ENCODE measurements around the gene SMIM30.
"Not testable (repeated sequence)": the region's sequence is repeated elsewhere in the genome, so short reads cannot be mapped to it uniquely, and the experiment has no call there.

SMIM30 gene

GRCh38 chr7:113128031-113128430 lies 9.7 kb upstream of the SMIM30 start:
- H3K27ac ChIP-seq, result no peak overlapping the region
- TF ChIP-seq ZFX (IDR thresholded peaks at IDR 0.05) (no peak), CTCF (conservative IDR thresholded peaks at IDR 0.05) (no peak)

GRCh38 chr7:113125728-113126127 lies 7.4 kb upstream of the SMIM30 start:
- TF ChIP-seq CTCF (conservative IDR thresholded peaks at IDR 0.05) (no peak), ZFX (IDR thresholded peaks at IDR 0.05) (no peak)
- H3K27ac ChIP-seq, result no peak overlapping the region

GRCh38 chr7:113122744-113123143 lies 4.4 kb upstream of the SMIM30 start:
- TF ChIP-seq ZFX (IDR thresholded peaks at IDR 0.05) (no peak), CTCF (conservative IDR thresholded peaks at IDR 0.05) (no peak)
- no peak overlapping the region for H3K27ac ChIP-seq

GRCh38 chr7:113120647-113121046 lies 2.3 kb upstream of the SMIM30 start:
- no peak for TF ChIP-seq ZFX (IDR thresholded peaks at IDR 0.05)
- TF ChIP-seq CTCF (conservative IDR thresholded peaks at IDR 0.05), result no peak
- H3K27ac ChIP-seq, result no peak overlapping the region

GRCh38 chr7:113119429-113119828 lies 1.1 kb upstream of the SMIM30 start:
- TF ChIP-seq CTCF (conservative IDR thresholded peaks at IDR 0.05) (no peak), ZFX (IDR thresholded peaks at IDR 0.05) (no peak)
- no peak overlapping the region for H3K27ac ChIP-seq

- H3K27ac ChIP-seq, result not testable (repeated sequence)
Observed at GRCh38 chr7:113117374-113117774, 980 bp downstream of the SMIM30 start.

- H3K27ac ChIP-seq, result no peak overlapping the region
- TF ChIP-seq ZFX (IDR thresholded peaks at IDR 0.05) (no peak), CTCF (conservative IDR thresholded peaks at IDR 0.05) (no peak)
Observed at GRCh38 chr7:113113912-113114311, 4.4 kb downstream of the SMIM30 start.

GRCh38 chr7:113109718-113110117 lies 8.6 kb downstream of the SMIM30 start:
- no peak for TF ChIP-seq ZFX (IDR thresholded peaks at IDR 0.05)
- no peak for TF ChIP-seq CTCF (conservative IDR thresholded peaks at IDR 0.05)
- no peak overlapping the region for H3K27ac ChIP-seq

All from C4-2B (cell line).